Activated CD8-positive, alpha-beta memory T cell treated with anti-CD3 and anti-CD28 coated beads, Interleukin-2, amount 50 U/mL, for 24 hours (primary cell): ENCODE results near the gene ENHO.

Source experiments
- DNase-seq: peaks from one replicate; pipeline ENCODE4 v3.0.0-alpha.2; 2020; ENCODE audit errors: extremely low read depth

The ENHO gene

GRCh38 chr9:34475097-34475496 lies 47.7 kb downstream of the ENHO start:
- no peak for DNase-seq
